IMR-90 (cell line): Measurements from ENCODE around the gene MMP25.

ENCODE experiments used
- CTCF ChIP-seq: conservative IDR thresholded peaks from 2 replicates; pipeline ENCODE4 v1.5.1; 2012; ENCODE audit warnings: mild to moderate bottlenecking, low read depth, low read length, improper control_type of control experiment
- RFX5 ChIP-seq: IDR thresholded peaks from 2 replicates; pipeline ENCODE4 v1.8.0; 2012; ENCODE audit warnings: low read depth, mild to moderate bottlenecking, low read length, moderate library complexity
- TF ChIP-seq, protein P1 (sequence below): fragments of 150-350 bp; IDR thresholded peaks from 2 replicates; pipeline ENCODE4 v1.6.1; 2017; ENCODE audit warnings: mild to moderate bottlenecking, antibody characterized with exemption, low read length, low read depth

DNA sequence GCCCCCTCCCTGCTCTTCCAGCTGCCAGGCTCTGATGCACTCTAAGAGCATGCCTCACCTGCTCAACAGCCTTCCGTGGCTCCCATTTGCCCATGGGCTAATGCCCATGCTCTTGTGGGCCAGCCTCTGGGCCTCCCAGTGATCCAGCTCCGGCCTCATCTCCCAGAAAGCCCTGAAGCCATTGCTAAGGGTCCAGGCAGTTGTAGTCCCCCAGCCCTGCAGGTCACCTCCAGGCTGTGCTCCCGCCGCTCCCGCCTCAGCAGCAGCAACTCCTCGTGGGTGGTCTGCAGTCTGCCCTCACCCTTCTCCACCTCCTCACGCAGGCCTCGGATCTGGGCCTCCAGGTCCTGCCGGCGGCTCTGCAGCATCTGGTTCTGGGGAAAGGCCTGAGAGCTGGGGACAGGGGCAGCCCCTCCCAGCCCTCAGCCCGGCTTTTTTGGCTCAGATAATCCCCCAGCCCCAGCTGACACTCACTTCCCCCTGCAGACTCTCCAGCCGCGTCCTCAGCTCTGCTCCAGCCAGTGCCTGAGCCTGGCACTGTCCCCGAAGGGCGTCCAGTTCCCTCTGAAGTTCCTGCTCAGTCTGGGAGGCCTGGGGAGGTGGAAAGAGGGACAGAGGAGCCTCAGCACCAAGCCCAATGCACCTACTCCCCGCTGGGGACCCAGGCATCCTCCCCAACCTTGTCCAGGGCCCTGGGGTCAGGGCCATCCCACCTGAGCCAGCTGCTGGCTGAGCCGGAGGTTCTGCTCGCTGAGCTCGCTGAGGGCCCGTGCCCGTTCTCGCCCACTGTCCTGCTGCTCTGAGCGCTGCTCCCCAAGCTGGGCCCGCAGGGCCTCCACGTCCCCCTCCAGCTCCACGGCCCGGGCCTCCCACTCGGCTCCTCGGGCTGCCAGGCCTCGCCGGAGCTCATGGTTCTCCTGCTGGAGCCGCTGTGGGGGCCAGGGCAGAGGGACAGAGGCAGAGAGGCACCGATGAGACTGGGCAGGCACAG, 15.8 kb upstream of the MMP25 start:
- TF ChIP-seq CTCF (no peak), RFX5 (no peak)
- TF ChIP-seq, protein P1, sequence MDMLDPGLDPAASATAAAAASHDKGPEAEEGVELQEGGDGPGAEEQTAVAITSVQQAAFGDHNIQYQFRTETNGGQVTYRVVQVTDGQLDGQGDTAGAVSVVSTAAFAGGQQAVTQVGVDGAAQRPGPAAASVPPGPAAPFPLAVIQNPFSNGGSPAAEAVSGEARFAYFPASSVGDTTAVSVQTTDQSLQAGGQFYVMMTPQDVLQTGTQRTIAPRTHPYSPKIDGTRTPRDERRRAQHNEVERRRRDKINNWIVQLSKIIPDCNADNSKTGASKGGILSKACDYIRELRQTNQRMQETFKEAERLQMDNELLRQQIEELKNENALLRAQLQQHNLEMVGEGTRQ: no peak
